HEK293 (cell line): Measurements from ENCODE around the gene TUT4.

ENCODE experiments used
- CTCF ChIA-PET: fragments of 350-600 bp; formaldehyde crosslinking; extraction: SDS; loops from one replicate; lab custom pipeline; 2021; ENCODE audit warnings: antibody characterized with exemption; lab: Yijun Ruan, JAX
- POLR2A ChIA-PET: fragments of 300-600 bp; formaldehyde crosslinking; extraction: SDS; loops from one replicate; lab custom pipeline; 2020; ENCODE audit warnings: antibody characterized with exemption, inconsistent platforms; lab: Yijun Ruan, JAX
- H3K27ac ChIP-seq: fragments of 200-500 bp; sonication (Bioruptor generic); 2 replicates; pipeline ENCODE4 v1.5.1; 2014; ENCODE audit warnings: low read depth, low read length, control low read depth, inconsistent platforms; ENCODE audit errors: extremely low read depth
- H3K36me3 ChIP-seq, 2 experiments: fragments of 200-500 bp in 1 of 2; sonication (Bioruptor generic) in 1 of 2; 1 replicate in 1 of 2; 2 replicates in 1 of 2; pipeline ENCODE4 v1.5.1; 2014 to 2017; ENCODE audit warnings: inconsistent platforms in 2 of 2, low read length in 2 of 2; ENCODE audit not compliant: control insufficient read depth in 2 of 2, insufficient read depth in 1 of 2
- H3K4me1 ChIP-seq: fragments of 200-500 bp; sonication (Bioruptor generic); 2 replicates; pipeline ENCODE4 v1.5.1; 2014; ENCODE audit warnings: mild to moderate bottlenecking, low read length, inconsistent platforms; ENCODE audit not compliant: control insufficient read depth, insufficient read depth
- H3K4me3 ChIP-seq: 2 replicates; pipeline ENCODE4 v1.5.1; 2011; ENCODE audit warnings: low read depth, mild to moderate bottlenecking, control low read depth, low read length, moderate library complexity
- H3K9me3 ChIP-seq: fragments of 200-500 bp; sonication (Bioruptor generic); 2 replicates; pipeline ENCODE4 v1.5.1; 2014; ENCODE audit warnings: low read depth, low read length, inconsistent platforms; ENCODE audit not compliant: control insufficient read depth, insufficient read depth
- FEZF1 ChIP-seq: fragments of 450-650 bp; formaldehyde crosslinking; IDR thresholded peaks from 2 replicates; pipeline ENCODE4 v1.5.1; 2016; ENCODE audit warnings: missing biosample characterization, missing genetic modification characterization
- HOXA7 ChIP-seq: sonication (generic); formaldehyde crosslinking; IDR thresholded peaks from 2 replicates; pipeline ENCODE4 v1.8.1; 2022; ENCODE audit warnings: missing genetic modification reagents, borderline replicate concordance
- HOXD13 ChIP-seq: sonication (generic); formaldehyde crosslinking; IDR thresholded peaks from 2 replicates; pipeline ENCODE4 v1.8.0; 2022; ENCODE audit warnings: missing genetic modification reagents, borderline replicate concordance
- KLF1 ChIP-seq: fragments of 450-650 bp; formaldehyde crosslinking; IDR thresholded peaks from 2 replicates; pipeline ENCODE4 v1.5.1; 2016; ENCODE audit warnings: missing biosample characterization, missing genetic modification characterization
- KLF10 ChIP-seq: fragments of 450-650 bp; IDR thresholded peaks from 2 replicates; pipeline ENCODE4 v1.5.1; 2018; ENCODE audit warnings: missing biosample characterization, mild to moderate bottlenecking, missing genetic modification characterization
- MEIS1 ChIP-seq: sonication (generic); formaldehyde crosslinking; IDR thresholded peaks from 2 replicates; pipeline ENCODE4 v1.8.1; 2022; ENCODE audit warnings: missing genetic modification reagents, mild to moderate bottlenecking, borderline replicate concordance
- SCRT2 ChIP-seq: fragments of 450-650 bp; formaldehyde crosslinking; IDR thresholded peaks from 2 replicates; pipeline ENCODE4 v1.5.1; 2016; ENCODE audit warnings: missing biosample characterization, missing genetic modification characterization
- ZNF169 ChIP-seq: fragments of 450-650 bp; formaldehyde crosslinking; IDR thresholded peaks from 2 replicates; pipeline ENCODE4 v1.5.1; 2016; ENCODE audit warnings: missing biosample characterization, missing genetic modification characterization
- ZNF18 ChIP-seq: fragments of 450-650 bp; formaldehyde crosslinking; IDR thresholded peaks from 2 replicates; pipeline ENCODE4 v1.5.1; 2016; ENCODE audit warnings: missing biosample characterization, missing genetic modification characterization
- ZNF391 ChIP-seq: fragments of 450-650 bp; formaldehyde crosslinking; IDR thresholded peaks from 2 replicates; pipeline ENCODE4 v1.5.1; 2016; ENCODE audit warnings: low read depth, missing biosample characterization, missing genetic modification characterization, borderline replicate concordance
- ZNF48 ChIP-seq: fragments of 450-650 bp; formaldehyde crosslinking; IDR thresholded peaks from 2 replicates; pipeline ENCODE4 v1.5.1; 2016; ENCODE audit warnings: missing biosample characterization, missing genetic modification characterization
- ZNF501 ChIP-seq: fragments of 450-650 bp; formaldehyde crosslinking; IDR thresholded peaks from 2 replicates; pipeline ENCODE4 v1.5.1; 2016; ENCODE audit warnings: missing biosample characterization, missing genetic modification characterization
- ZNF555 ChIP-seq: fragments of 450-650 bp; formaldehyde crosslinking; conservative IDR thresholded peaks from 2 replicates; pipeline ENCODE4 v1.5.1; 2017; ENCODE audit warnings: missing biosample characterization, mild to moderate bottlenecking, missing genetic modification characterization, inconsistent platforms
- ZNF623 ChIP-seq: fragments of 450-650 bp; formaldehyde crosslinking; IDR thresholded peaks from 2 replicates; pipeline ENCODE4 v1.5.1; 2016; ENCODE audit warnings: missing biosample characterization, missing genetic modification characterization
- ZNF670 ChIP-seq: fragments of 450-650 bp; formaldehyde crosslinking; IDR thresholded peaks from 2 replicates; pipeline ENCODE4 v1.5.1; 2016; ENCODE audit warnings: missing biosample characterization, missing genetic modification characterization, low read depth
- ZNF704 ChIP-seq: fragments of 450-650 bp; formaldehyde crosslinking; IDR thresholded peaks from 2 replicates; pipeline ENCODE4 v1.5.1; 2016; ENCODE audit warnings: missing biosample characterization, missing genetic modification characterization
- ZNF843 ChIP-seq: fragments of 450-650 bp; formaldehyde crosslinking; IDR thresholded peaks from 2 replicates; pipeline ENCODE4 v1.5.1; 2016; ENCODE audit warnings: missing biosample characterization, missing genetic modification characterization

The TUT4 gene

GRCh38 chr1:52601991-52602855 lies 49.3 kb upstream of the TUT4 start, which contains the start of gene GPX7:
TSS of gene GPX7 (plus strand) at chr1:52602371. CDS start at chr1:52602410, 39 bp downstream.
- H3K27ac ChIP-seq: no peak within 1 kb of the TSS
- H3K36me3 ChIP-seq: no peaks in the 10 kb centered on the region
- no peaks in the 10 kb centered on the region for H3K9me3 ChIP-seq
- POLR2A ChIA-PET: interaction anchor here (0.6 kb wide), 1 partner anchor 241 kb away, joined by 3 read pairs; no protein-coding TSS in a partner anchor
- TF ChIP-seq HOXA7 (CRISPR knock-in tag) (no peak), FEZF1 (tag by site-specific recombination) (no peak), ZNF501 (no peak)
- TF ChIP-seq, all 188 proteins: peak for 0
- CTCF ChIA-PET: no interaction called here
- Histone ChIP-seq H3K4me3 (no peak within 1 kb of the TSS), H3K4me1 (no peaks in the 10 kb centered on the region)

GRCh38 chr1:52601519-52601918 lies 48.6 kb upstream of the TUT4 start:
- Histone ChIP-seq H3K36me3 (no peaks in the 10 kb centered on the region), H3K9me3 (no peaks in the 10 kb centered on the region)
- CTCF ChIA-PET: no interaction called here
- TF ChIP-seq ZNF704 (tag by site-specific recombination) (no peak), SCRT2 (tag by site-specific recombination) (peak; percentile 59; the same call in 1 of the 2 replicates)
- TF ChIP-seq, all 188 proteins: peak for 1
- POLR2A ChIA-PET: no interaction called here
- Histone ChIP-seq H3K27ac (no peak overlapping the region), H3K4me1 (no peaks in the 10 kb centered on the region), H3K4me3 (no peak overlapping the region)

- Histone ChIP-seq H3K36me3 (no peaks in the 10 kb centered on the region), H3K4me3 (no peak overlapping the region), H3K27ac (no peak overlapping the region), H3K9me3 (no peaks in the 10 kb centered on the region)
- CTCF ChIA-PET: interaction anchor here (0.6 kb wide), 2 partner anchors 59 to 595 kb away, joined by 3 to 5 read pairs; no protein-coding TSS in a partner anchor
- 0 out of 2 replicates have a peak, but pooled peaks have one; percentile 13 for TF ChIP-seq ZNF623 (tag by site-specific recombination)
- no peak for TF ChIP-seq ZNF391
- TF ChIP-seq, all 188 proteins: peak for 1
- H3K4me1 ChIP-seq: no peaks in the 10 kb centered on the region
- POLR2A ChIA-PET: no interaction called here
Observed at GRCh38 chr1:52600533-52601179, 47.8 kb upstream of the TUT4 start.

GRCh38 chr1:52599236-52599635 lies 46.3 kb upstream of the TUT4 start:
- TF ChIP-seq KLF1: no peak
- TF ChIP-seq ZNF18 (tag by site-specific recombination): no peak
- TF ChIP-seq ZNF670: no peak
- TF ChIP-seq ZNF555 (tag by site-specific recombination): no peak
- TF ChIP-seq MEIS1 (CRISPR knock-in tag): no peak
- no peak for TF ChIP-seq ZNF169
- TF ChIP-seq ZNF48 (tag by site-specific recombination): no peak
- no peak for TF ChIP-seq ZNF843 (tag by site-specific recombination)
- no peak for TF ChIP-seq HOXD13 (CRISPR knock-in tag)
- TF ChIP-seq KLF10 (tag by site-specific recombination): no peak
- ChIA-PET POLR2A (no interaction called here), CTCF (interaction anchor here (0.6 kb wide), 2 partner anchors 68 to 139 kb away, joined by 4 read pairs; no protein-coding TSS in a partner anchor)
- no peaks in the 10 kb centered on the region for H3K4me1 ChIP-seq
- H3K9me3 ChIP-seq: no peaks in the 10 kb centered on the region
- no peak overlapping the region for H3K4me3 ChIP-seq
- no peak overlapping the region for H3K27ac ChIP-seq
- no peaks in the 10 kb centered on the region for H3K36me3 ChIP-seq
